AG08395 (cell line): ENCODE results near the gene SIK3.
A peak's percentile ranks its signal among the peaks of the same experiment; 100 is the strongest.

Source experiments
- DNase-seq: peaks from one replicate; pipeline ENCODE4 v3.0.0; 2012; ENCODE audit warnings: mixed read lengths, low spot score

Gene SIK3

DNA sequence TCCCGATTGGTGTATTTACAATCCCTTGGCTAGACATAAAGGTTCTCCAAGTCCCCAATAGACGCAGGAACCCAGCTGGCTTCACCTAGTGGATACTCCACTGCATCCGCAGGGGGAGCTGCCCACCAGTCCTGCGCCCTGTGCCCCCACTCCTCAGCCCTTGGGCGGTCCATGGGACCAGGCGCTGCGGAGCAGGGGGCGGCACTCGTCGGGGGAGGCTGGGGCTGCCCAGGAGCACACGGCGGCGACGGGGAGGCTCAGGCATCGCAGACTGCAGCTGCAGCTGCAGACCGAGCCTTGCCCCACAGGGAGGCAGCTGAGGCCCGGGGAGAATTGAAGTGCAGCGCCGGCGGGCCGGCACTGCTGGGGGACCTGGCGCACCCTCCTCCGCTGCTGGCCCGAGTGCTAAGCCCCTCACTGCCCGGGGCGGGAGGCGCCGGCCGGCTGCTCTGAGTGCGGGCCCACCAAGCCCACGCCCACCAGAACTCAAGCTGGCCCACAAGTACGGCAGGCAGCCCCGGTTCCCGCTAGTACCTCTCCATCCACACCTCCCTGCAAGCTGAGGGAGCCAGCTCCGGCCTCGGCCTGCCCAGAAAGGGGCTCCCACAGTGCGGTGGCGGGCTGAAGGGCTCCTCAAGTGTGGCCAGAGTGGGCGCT lies 12.2 kb upstream of the SIK3 start:
- no peak for DNase-seq

DNA sequence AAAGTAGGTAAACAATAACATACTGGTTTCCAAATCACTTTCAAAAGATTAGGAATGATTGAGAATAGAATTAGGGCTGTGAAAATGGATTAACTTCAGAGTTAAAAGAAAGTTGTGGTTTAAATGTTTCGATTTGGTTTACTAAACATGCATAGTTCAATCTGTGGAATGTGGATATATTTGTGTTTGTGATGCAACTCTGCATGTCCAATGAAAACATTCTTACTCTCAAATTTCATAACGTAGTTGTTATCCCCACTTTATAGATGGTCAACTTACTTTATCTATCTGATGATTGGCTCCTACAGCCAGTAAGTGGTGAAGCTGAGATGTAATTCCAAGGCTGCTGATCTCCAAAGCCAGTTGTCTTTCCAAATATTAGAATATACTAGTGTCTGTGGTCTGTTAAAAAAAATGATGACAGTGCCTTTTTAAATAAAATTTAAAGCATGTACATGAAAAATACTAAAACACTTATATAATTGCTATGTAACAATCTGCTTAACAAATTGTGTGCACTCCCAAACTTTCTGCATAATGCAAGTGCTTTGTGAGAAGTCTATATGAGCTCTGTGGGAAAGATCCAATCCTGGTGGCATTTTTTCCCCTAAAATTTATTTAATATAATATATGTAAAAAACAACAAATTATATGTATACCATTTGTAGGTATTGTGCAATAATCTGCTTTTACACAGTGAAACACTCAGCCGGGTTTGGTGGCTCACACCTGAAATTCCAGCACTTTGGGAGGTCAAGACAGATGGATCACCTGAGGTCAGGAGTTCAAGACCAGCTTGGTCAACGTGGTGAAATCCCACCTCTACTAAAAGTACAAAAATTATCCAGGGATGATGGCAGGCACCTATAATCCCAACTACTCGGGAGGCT lies 9.7 kb upstream of the SIK3 start:
- DNase-seq, result peak; percentile 31

DNA sequence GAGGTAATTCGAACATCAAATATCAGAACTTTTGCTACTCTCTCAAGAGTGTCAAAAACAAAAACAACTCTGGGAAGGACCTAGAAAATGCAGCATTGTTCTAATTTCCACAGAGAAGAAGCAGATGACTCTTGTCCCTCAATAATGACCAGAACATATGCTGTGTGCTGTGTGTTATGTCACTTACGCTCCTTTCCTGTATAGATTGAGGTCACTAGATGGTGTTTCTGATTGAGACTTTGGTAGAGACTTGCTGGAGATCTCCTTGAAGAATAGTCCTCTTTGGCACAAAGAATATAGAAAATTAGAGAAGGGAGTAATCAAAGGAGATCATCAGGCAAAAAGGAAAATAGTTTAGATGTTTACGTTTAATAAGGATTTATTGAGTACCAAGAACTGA lies 2.3 kb upstream of the SIK3 start:
- DNase-seq, result no peak

DNA sequence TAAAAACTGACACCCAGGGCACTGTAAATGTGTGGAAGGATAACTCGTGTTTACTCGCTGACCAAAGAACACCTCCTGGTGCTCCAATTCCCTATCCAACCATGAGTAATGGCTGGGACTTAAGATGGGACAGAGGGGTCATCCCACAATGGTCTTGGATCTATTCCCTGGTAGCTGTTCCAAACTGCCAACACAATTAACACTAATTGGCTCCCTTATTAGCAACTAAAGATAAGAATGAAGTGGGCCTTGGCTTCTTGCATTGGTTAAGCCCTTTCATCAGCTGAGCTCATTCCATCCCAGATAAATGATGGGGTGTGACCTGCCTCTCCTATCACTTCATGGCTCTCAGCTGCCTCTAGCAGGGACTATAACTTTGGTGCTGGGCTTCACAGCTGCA lies 1.5 kb upstream of the SIK3 start:
- no peak for DNase-seq

DNA sequence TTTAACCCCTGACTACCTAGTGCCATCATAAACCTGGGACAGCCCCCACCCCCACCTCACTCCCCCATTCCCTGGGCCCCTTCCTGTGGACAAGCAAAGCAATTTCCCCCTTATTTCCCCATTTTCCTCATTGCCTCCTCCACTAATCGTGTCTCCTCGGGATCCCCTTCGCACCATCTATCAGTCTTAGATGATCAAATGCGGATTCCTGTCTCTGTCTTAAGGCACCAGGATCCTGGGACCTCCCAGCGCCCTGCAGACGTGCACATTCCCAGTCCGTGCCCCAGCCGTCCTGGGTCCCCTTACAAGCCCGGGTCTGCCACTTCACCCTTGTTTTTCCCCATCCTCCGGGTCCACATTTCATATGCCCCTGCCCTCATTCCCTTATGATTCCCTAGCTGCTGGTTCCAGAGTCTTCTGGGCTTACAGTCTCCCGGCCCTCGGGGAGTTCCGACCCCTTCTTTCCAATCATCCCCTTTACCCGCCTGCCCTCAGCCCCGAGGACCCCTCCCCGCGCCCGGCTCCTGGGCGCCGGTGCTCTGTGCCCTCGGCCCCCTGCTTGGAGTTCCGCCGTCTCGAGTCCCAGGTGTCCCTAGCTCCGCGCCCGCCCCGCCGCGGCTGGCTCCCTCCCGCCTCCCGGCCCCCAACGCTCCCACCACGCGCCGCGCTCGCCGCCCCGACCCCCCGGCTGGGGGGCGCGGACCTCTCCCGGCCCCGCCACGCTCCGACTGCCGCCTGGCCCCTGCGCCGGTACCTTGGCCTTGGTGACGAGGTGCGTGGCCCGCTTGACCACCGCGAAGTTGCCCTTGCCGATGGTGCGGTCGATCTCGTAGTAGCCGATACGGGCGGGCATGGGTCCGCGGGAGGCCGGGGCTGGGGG lies 599 bp downstream of the SIK3 start:
- peak; percentile 43 for DNase-seq

DNA sequence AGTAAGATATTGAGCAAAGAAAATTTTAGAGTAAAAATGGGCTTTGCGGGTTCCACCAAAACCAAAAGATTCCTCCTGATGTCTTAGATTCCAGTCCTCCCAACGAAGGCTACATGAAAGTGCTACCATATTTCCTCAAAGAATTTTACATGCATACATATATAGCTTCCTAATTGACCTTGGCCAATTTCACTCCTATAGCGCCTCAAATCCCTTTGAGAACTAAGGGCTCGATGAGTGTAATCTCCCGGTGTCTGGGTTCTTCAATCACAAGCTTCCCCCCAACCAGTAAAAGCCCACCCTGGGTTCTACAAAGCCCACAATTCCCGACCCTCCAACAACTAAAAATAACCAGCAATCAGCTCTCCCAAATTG lies 1.2 kb downstream of the SIK3 start:
- no peak for DNase-seq

DNA sequence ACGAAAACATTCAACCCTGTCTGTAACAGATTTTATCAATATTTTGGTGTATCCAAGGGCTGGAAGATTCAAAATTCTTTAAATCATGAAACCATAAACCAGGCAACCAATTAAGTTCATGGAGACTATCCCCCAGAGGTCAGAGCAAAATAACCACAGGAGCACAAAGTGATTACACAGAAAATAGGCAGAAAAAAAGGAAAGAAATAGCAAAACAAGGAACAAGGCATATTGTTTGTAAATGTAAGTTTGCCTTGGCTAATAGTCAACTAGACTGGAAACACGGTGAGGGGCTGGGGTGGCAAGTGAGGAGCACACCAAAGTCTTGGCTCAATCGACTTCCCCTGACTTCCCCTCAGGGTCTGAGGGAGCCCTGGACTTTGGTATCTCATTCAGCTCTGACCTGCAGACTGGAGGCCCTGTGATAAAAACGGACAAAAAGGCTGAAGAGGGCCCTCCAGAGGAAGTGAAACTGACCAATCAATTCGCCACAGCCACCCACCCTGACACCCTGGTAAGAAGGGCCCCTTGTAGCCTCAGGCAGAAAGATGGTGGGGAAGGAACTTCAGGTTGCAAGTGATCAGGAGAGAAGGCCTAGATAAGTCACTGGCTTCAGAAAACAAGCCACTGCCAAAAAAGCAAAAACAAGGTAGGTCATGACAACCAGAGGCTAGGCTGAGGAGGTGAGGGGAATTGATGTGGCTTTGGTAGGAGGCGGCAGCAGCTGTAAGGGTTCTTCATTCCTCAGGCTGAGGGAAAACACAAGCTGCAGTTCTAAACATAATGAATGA lies 1.8 kb downstream of the SIK3 start:
- peak; percentile 33 for DNase-seq

DNA sequence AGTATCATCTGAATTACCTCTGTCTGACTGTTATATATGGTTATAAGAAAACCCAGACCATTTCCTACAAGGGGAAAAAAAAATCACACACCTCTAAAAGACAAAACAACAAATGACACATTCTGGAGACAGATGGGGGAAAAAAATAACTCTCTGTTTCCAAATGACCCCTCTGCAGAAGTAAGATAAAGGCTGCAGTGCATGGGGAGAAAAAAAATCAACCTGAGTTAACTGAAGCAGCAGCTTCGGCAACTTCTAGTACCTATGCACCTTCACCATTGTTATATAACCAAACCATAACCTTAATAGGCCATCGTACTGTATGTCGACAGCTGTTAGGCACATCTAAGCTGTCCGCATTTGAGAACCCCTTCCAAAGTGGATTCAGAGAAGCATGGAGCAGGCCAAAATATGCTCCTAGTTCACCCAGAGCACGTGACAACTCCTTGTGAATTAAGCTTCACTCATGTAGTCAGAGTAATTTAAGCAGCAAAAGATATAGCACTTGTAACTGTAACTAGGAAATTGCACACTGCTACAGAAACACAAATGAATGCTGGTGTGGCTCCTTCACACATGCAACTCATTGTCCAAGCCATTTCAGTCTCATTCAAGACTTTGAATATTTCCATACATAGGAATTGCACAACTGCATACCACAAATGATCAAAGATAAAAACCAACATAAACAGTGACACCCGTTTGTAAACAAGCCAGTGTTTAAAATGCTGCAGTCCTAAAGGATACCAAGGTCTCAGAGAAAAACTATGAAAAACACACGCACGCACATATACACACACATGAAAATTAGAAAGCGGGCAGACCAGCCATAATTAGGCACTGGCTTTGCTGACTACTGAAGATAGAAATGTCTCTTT lies 2.7 kb downstream of the SIK3 start:
- peak; percentile 46 for DNase-seq

DNA sequence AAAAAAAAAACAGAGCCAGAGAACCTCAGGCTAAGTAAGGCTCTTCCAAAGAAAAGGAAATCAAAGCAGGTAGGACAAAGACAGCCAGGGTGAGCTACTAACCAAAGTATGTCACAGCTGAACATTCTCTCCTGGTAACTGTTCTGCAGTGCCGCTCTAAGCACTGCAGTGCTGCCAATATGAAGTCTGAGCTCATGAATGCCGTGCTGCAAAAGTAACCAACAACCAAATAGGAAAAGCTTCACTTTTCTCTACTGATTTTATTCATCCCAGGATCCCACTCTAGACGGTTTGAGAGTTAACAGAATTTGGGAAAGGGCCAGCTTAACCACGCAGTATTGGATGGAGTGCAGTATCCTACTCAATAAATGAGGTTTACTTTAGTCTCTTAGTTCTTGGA lies 3.5 kb downstream of the SIK3 start:
- peak; percentile 63 for DNase-seq

DNA sequence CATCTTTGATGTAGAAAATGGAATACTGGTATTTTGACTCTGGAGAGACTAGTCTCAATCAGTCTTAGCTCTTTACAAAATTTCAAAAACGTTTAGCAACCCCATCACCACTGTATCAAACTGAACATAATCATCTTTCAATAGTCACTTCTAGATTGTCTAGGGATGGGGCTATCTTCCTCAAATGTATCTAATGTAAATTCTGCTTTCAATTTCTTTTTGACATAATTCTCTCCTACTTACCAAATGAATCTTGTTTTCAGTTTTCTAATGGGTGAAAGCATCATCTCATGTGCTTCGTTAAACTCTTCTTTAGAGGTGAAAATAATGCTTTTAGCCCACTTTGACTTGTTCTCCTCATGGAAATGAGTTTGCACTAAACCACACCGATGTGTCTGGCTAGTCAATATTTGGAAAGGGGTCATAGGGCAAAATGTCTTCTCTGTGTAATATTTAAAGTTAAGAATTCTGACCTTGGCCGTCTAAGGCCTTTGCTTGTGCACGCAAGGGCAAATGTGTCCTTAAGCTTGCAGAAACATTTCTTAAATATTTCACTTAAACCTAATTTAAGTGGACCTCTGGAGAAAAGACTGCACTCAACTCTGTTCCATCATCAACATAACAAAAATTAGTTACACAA lies 5.2 kb downstream of the SIK3 start:
- DNase-seq, result no peak

DNA sequence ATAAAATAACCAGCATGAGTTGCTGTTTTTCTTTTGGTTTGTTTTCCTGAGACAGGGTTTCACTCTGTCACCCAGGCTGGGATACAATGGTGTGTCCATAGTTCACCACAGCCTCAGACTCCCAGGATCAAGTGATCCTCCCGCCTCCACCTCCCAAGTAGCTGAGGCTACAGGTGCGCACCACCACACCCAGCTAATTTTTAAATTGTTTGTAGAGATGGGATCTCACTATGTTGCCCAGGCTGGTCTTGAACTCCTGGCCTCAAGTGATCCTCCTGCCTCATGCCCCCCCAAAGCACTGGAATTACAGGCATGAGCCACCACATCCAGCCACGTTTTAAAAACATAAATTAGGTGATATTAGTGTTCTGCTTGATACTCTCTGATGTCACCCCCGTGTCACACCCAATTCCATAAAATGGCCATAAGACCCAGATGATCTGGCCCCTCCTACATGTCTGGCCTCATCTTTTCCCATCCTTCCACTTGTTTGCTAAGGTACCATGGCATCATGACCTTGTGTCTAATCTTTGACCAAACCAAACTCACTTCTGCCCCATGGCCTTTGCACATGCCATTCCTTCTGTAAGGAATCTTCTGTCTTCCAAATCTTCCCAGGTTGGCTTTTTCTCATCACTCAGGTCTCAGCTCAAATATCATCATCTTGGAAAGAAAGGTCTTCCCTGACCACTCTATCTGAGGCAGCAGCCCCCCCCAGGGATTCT lies 6.3 kb downstream of the SIK3 start:
- no peak for DNase-seq

DNA sequence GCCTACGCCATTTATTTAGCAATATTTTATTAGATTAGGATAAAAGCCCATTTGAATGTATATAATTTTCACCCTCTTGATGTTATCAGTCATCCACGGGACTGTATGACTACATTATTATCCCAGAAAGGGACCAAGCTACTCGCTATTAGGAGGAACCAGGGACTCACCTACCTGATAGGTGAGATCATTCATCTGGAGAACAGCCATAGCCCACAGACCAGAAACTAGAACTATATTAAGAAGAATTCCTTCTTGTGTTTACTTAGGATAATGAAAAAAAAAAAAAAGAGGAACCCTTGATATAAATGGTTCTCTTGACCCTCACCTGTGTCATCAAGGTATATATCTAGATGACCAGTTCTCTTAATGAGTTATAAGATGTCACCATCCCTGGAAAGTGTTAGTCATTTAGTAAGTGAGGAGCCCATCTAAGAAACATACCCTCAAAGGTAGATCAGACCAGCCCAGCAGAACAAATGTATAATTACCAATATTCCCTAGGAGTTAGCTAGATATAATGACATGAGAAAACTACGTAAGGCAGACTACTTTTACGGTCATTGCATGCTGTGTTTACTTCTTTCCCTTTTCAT lies 8.0 kb downstream of the SIK3 start:
- DNase-seq, result no peak

DNA sequence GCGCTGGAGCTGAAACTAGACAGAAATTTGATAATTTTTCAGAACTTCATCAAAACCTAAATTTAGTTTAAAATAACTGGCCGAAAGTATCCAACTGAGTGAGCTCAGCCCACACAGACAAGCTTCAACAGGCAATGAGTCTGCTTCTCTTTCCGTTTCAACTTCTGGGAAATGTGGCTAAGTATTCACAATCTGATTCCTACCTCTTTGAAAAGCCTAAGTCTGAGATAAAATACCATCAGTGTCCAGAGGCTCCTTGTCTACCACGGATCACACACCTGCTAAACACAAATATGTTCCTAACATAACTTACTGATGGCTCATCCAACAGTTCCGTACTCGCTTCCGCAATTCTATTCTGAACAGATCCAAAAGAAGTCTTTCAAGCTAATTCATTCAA lies 8.5 kb downstream of the SIK3 start:
- DNase-seq, result no peak

DNA sequence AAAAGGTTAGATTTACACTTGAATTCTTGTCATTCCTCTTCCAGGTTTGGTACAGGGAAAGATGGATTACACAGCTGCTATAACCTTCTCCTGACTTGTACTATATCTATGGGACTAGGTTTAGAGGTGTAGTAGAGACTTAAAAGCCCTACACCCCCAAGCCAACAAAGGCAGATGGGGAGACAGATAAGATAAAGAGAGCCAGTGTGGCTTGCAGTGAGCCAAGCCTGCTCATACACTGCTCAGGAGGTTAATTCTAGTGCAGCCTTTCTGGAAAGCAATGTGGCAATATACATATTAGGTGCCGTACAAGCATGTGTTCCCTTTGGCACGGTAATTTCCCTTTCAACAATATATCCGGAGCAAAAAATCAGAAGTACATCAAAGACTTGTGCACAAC lies 10.8 kb downstream of the SIK3 start:
- DNase-seq, result no peak

DNA sequence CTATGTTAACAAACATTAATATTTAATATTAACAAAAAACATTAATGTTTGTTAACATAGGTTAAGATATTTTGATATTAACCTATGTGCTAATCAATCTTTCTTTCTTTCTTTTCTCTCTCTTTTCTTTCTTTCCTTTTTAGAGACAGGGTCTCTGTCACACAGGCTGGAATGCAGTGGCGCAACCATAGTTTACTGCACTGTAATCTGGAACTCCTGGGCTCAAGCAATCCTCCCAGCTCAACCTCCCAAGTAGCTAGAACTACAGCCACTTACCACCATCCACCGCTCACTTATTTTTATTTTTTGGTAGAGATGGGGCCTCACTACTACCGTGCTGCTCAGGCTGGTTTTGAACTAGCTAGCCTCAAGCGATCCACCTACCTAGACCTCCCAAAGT lies 13.2 kb downstream of the SIK3 start:
- DNase-seq, result no peak

DNA sequence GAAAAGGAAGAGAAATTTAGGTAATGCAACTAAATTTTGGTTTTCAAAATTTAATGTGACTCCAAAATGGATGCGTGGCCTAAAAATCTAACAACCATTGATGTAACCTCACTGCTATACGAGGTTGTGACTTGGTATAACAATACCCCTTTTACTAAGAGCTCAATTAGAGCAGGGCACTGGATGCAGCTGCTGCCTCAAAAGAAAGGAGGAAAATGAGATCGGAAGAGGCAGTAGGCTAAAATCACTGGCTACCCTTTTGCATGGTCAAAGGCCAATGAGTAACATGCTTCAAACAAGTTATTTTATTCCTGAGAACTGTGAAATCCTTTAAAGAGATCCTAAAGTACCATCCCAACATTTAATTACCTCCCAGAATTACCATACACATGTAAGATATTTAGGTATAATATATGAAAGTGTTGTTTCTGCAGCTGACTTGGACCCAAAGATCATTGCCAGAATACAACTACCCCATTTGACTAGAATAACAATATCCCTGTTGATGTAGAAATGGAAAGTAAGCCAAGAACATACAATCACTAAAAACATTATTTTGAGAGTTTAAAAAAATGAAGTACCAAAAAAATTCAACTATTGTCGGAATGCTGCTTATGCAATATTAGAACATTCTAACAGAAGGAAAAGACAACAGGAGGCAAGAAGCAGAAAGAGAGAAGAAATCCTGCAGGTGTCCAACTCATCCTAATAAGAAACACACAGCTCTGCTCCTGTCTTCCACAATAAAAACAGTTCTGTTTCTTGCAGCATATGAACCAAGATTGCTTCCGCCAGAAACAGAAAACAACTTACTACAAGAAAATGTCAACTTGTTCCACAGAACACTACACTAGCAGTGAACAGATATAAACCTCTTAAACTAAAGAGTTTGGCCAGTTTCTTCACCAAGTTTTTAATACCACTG lies 15.0 kb downstream of the SIK3 start:
- DNase-seq, result no peak

DNA sequence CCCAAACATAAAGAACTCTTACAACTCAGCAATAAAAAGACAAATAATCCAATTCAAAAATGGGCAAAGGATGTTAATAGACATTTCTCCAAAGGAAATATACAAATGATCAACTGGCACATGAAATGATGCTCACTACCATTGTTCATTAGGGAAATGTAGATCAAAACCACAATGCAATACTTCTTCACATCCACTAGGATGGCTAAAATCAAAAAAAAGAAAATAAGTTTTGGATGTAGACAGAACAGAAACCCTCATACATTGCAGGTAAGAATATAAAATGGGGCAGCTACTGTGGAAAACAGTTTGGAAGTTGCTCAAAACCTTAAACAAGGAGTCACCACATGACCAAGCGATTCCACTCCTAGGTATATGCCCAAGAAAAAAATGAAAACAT lies 16.3 kb downstream of the SIK3 start:
- DNase-seq, result no peak

DNA sequence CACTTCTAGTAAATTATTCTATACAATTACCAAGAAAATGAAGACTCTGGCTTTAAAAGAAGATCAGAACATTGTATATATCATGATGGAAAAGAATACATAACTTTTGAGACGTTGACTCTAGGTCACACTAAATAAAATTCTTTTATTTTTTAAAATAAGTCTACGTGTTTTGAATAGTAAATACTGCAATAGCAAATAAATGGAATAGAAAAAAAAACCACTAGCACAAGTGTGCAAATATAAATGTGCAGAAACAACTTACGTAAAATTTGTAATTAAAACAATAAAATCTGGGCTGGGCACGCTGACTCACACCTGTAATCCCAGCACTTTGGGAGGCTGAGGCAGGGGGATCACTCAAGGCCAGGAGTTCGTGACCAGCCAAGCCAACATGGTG lies 17.9 kb downstream of the SIK3 start:
- no peak for DNase-seq
